HFF-Myc (cell line): ENCODE measurements around the gene SPATA13.
"Not testable (repeated sequence)": the region's sequence is repeated elsewhere in the genome, so short reads cannot be mapped to it uniquely, and the experiment has no call there.

ENCODE experiments used
- DNase-seq: peaks from one replicate; pipeline ENCODE4 v3.0.0-alpha.2; 2011; ENCODE audit warnings: low read depth; ENCODE audit errors: extremely low read depth
- H3K4me3 ChIP-seq: replicated peaks from 2 replicates; pipeline ENCODE4 v1.5.1; 2011; ENCODE audit warnings: low read depth, mild to moderate bottlenecking, control low read depth, low read length
- TF ChIP-seq, protein P1 (sequence below): IDR thresholded peaks from 2 replicates; pipeline ENCODE4 v1.5.1; 2012; ENCODE audit warnings: mild to moderate bottlenecking, low read depth, low read length, control low read depth; ENCODE audit errors: missing control alignments

SPATA13 gene

DNA sequence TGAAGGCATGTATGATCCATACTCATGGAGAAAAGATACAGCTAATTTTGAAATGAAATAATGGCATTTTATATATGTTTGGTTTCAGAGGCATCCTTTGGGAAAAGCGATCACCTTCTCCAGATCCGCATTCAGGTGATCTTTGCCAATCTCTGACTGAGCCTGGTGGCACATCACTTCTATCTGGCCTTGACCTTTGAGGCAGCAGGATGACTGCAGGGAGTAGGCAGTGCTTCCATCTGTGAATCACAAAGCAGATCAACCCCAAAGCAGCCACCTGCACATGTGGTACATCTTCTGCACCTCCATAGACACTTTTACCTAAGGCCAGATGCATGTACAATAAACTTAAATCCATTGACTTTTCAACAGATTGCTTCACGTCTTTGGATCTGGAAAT is 53.4 kb downstream of the SPATA13 start:
- DNase-seq: no peak
- no peak overlapping the region for H3K4me3 ChIP-seq
- TF ChIP-seq, protein P1, sequence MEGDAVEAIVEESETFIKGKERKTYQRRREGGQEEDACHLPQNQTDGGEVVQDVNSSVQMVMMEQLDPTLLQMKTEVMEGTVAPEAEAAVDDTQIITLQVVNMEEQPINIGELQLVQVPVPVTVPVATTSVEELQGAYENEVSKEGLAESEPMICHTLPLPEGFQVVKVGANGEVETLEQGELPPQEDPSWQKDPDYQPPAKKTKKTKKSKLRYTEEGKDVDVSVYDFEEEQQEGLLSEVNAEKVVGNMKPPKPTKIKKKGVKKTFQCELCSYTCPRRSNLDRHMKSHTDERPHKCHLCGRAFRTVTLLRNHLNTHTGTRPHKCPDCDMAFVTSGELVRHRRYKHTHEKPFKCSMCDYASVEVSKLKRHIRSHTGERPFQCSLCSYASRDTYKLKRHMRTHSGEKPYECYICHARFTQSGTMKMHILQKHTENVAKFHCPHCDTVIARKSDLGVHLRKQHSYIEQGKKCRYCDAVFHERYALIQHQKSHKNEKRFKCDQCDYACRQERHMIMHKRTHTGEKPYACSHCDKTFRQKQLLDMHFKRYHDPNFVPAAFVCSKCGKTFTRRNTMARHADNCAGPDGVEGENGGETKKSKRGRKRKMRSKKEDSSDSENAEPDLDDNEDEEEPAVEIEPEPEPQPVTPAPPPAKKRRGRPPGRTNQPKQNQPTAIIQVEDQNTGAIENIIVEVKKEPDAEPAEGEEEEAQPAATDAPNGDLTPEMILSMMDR: no peak

DNA sequence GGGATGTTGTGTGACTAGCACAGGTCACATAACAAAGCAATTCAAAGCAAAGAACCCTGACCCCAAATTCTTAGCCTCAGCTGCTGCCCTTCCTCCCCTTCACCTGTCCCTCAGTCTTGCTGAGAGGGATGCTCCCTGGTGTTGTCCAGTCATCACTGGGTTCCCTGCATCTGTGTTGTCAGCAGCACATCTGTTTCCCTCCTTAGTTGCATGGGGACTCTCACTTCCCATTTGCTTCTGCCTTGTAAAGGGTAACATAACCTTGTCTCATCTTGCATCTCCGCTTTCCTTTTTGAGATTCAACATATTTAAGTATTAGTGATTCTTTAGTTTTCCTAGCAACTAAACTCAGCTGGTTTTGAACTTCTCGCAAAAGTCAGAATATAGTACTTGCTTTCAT is 54.0 kb downstream of the SPATA13 start:
- no peak for DNase-seq
- H3K4me3 ChIP-seq: no peak overlapping the region
- TF ChIP-seq, protein P1: no peak

DNA sequence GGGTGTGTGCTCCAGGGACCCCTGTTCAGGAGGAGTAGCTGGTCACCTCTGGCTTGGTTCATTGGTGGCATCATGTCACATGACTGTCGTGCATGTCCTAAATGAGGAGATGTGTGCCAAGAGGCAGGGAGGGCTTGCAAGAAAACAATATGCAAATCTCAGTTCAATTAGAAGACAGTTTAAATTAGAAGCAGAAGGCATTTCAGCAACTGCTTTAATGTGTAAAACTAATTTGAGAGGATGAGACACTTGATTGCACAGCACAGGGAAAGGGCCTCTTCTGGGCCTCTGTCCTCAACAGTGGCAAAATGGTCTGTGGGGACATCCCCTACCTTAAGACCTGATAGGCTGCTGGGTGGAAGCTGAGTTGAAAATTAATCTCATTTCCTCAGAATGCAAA is 54.6 kb downstream of the SPATA13 start:
- DNase-seq: no peak
- no peak overlapping the region for H3K4me3 ChIP-seq
- TF ChIP-seq, protein P1: no peak

DNA sequence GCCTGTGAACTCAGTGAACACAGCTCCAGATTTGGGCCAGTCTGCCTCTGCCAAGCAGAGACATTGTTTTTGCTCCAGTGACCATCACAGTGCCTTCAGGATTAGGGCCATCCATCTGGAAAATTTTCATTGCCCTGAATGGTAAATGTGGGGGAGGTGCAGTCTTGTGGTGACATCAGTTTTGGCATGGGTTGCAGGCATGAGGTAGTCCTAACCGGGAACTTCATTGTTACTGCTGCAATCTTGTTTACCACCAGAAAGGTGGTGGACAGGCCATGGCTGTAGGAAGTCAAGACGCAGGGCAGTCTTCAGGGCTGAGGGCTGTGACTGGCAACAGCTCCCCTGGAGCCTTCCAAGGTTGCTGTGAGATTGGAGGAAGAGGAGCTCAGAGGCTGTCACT is 55.2 kb downstream of the SPATA13 start:
- no peak overlapping the region for H3K4me3 ChIP-seq
- no peak for DNase-seq
- TF ChIP-seq, protein P1: no peak

DNA sequence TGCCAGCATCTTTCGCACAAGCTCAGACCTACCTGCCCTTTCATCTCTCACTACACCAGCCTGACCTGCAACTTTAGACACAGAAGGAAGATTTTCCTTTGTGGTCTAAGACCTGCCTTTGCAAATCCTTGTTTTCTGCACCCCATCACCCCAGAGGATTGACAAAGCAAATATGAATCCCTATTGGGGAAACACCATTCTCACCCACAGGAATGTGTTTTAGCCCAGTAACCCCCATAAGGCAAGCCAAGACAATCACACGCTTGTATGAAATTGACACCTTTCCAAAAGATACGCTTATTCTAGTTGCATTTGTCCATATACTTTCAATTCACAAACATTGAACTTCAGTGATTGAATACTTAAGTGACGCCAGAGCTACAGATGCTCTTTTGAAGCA is 55.7 kb downstream of the SPATA13 start:
- H3K4me3 ChIP-seq: no peak overlapping the region
- TF ChIP-seq, protein P1: no peak
- no peak for DNase-seq

DNA sequence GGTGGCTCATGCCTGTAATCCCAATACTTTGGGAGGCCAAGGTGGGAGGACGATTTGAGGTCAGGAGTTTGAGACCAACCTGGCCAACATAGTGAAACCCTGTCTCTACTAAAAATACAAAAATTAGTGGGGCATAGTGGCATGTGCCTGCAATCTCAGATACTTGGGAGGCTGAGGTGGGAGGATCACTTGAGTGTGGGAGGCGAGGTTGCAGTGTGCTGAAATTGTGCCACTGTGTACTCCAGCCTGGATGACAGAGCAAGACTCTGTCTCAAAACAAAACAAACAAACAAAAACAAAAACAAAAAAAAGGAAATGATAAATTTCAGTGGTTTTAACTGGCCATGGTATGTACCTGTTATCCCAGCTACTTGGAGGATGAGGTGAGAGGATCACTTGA is 56.3 kb downstream of the SPATA13 start:
- not testable (repeated sequence) for DNase-seq, H3K4me3 ChIP-seq

DNA sequence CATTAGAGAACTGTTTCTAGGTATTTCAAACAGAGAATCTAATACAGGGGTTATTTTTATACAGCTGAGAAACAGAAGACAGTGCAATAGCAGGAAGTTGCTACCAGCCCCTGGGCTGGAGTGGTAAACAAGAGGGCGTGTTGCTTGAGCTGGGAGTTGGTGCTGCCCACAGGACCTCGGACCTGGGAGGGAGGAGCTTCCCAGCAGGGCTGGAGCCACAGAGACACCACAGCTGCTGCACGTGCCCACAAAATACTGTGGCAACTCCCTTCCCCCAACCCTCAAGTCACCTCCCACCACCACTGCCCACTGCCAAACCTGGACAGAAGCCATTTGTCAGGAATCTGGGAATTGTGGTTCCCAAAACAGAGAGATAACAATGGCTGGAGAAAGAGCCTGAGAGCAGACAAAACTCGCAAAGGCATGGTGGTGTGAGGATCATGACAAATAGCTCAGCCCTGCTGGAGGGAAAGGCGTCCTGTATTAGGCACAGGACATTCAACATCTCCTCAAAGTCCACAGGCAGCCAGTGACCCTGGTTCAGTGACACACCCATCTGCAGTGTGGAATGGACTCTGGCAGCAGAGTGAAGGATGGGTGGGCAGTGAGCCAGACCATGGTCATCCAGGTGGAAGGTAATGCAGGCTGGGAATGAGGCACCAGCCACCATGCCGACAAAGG is 57.2 kb downstream of the SPATA13 start:
- TF ChIP-seq, protein P1: no peak
- DNase-seq: no peak
- no peak overlapping the region for H3K4me3 ChIP-seq
